ENCODE data around the gene ENKUR. TPM values are rescaled to one million over a fixed set of nuclear protein-coding genes. Genes with fewer than 3 reads are reported as not detected.

Gene ENKUR
- total RNA-seq, 2 donors from 2014 or later, result not detected

- Histone ChIP-seq H3K9me3 (no peaks in the 10 kb centered on the region), H3K36me3 (replicated peaks in 1 of 2; ENCODE audit: insufficient read depth in 1 of 2, low read depth in 2 of 2) (no peaks in the 10 kb centered on the region), H3K4me1 (no peaks in the 10 kb centered on the region), H3K27ac (no peak overlapping the region), H3K27me3 (no peaks in the 10 kb centered on the region), H3K4me3 (no peak overlapping the region)
- ATAC-seq, result no peak
- TF ChIP-seq POLR2A (IDR thresholded peaks at IDR 0.05), result no peak
- no peak for TF ChIP-seq CTCF (IDR thresholded peaks at IDR 0.05)
- no peak for DNase-seq
- WGBS, 2 donors, result 89 to 94% methylated on average over 1 of the region's 1 CpG
- intact Hi-C loops (cut with DNase I), result no loop called here
These were observed 33.4 kb downstream of the ENKUR start for GRCh38 chr10:24982319-24983112.

- Histone ChIP-seq H3K27ac (no peak overlapping the region), H3K4me1 (no peaks in the 10 kb centered on the region), H3K9me3 (no peaks in the 10 kb centered on the region), H3K36me3 (replicated peaks in 1 of 2; ENCODE audit: insufficient read depth in 1 of 2, low read depth in 2 of 2) (no peaks in the 10 kb centered on the region), H3K4me3 (no peak overlapping the region), H3K27me3 (no peaks in the 10 kb centered on the region)
- peak in 2 of 4 donors; percentile 16 to 30 for DNase-seq
- 67 to 71% methylated on average over 5 of the region's 5 CpGs for WGBS, 2 donors
- TF ChIP-seq CTCF (IDR thresholded peaks at IDR 0.05) (no peak), POLR2A (IDR thresholded peaks at IDR 0.05) (no peak)
- intact Hi-C loops (cut with DNase I), result no loop called here
- peak; percentile 88 for ATAC-seq
These were observed 34.7 kb downstream of the ENKUR start for GRCh38 chr10:24981161-24981710.

DNA sequence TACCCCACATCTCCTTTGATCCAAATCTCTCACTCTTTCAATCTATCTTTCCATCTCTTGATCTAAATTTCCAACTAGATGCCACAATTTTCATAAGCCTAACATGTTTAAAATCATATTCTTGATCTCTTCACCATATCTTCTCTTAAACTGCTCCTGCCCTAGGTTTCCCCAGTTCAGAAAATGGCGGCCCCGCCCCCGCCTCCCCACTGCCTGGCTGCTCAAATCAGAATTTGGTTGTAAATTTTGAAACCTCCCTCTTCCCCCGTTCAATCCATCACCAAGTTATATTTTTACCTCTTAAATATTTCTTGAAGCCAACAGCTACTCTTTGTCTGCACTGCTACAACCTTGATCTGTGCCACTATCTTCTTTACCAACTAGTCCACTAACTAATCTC is 36.3 kb downstream of the ENKUR start:
- Histone ChIP-seq H3K4me3 (no peak overlapping the region), H3K27me3 (no peaks in the 10 kb centered on the region), H3K9me3 (no peaks in the 10 kb centered on the region), H3K36me3 (replicated peaks in 1 of 2; ENCODE audit: insufficient read depth in 1 of 2, low read depth in 2 of 2) (no peaks in the 10 kb centered on the region), H3K4me1 (peaks cover 6% of the 10 kb centered on the region), H3K27ac (no peak overlapping the region)
- DNase-seq, result no peak
- ATAC-seq, result no peak
- TF ChIP-seq CTCF (IDR thresholded peaks at IDR 0.05) (no peak), POLR2A (IDR thresholded peaks at IDR 0.05) (no peak)
- intact Hi-C loops (cut with DNase I), result no loop called here
- WGBS, 2 donors, result 86 to 94% methylated on average over 4 of the region's 4 CpGs

DNA sequence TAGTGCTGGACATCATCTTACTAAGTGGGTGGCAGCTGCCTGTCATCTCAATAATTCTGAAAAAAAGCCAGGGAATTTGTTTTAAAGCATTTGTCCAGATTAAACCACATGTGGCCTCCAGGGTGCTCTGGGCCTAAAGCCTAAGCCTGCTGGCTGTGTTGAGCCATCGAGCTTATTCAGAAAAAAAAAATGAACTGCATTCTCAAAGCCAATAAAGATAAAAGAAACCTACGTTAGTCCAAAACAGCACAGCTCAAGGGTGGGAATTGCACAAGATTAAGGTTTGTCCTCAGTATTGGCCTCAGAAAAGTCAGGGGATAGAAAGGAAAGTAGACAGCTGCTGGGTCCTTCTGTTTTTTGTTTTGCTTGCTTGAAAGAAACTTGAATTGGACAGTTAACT is 41.0 kb downstream of the ENKUR start:
- H3K36me3 ChIP-seq (replicated peaks in 1 of 2; ENCODE audit: insufficient read depth in 1 of 2, low read depth in 2 of 2), result no peaks in the 10 kb centered on the region
- H3K4me3 ChIP-seq, result no peak overlapping the region
- intact Hi-C loops (cut with DNase I), result no loop called here
- peak overlapping the region in 2 of 4 donors; percentile 3 to 19 for H3K27ac ChIP-seq
- DNase-seq (peak in 2 of 4 donors; percentile 30 to 31), ATAC-seq (peak; percentile 81)
- TF ChIP-seq CTCF (IDR thresholded peaks at IDR 0.05) (peak in 1 of 7 experiments; percentile 13), POLR2A (IDR thresholded peaks at IDR 0.05) (no peak)
- H3K4me1 ChIP-seq, result peaks cover 6% of the 10 kb centered on the region
- H3K27me3 ChIP-seq, result no peaks in the 10 kb centered on the region
- WGBS, 2 donors, result 16 to 25% methylated on average over 2 of the region's 2 CpGs
- H3K9me3 ChIP-seq, result no peaks in the 10 kb centered on the region
